K562 (cell line): ENCODE results near the gene ARHGAP31. TPM values are rescaled to one million over a fixed set of nuclear protein-coding genes. Genes with fewer than 3 reads are reported as not detected.

Experiments used
- ATAC-seq: fragments of 200-7000 bp; cut with Tn5 transposase; 3 replicates; pipeline ENCODE4 v1.9.1; 2020; ENCODE audit warnings: moderate library complexity
- BruUV-seq: library from RNA; stranded (reverse); fragments of 400-500 nt; replicated peaks from 2 replicates; lab custom pipeline; 2021; lab: Mats Ljungman, UMichigan
- CTCF ChIA-PET: fragments of 300-600 bp; formaldehyde crosslinking; extraction: SDS; loops from one replicate; lab custom pipeline; 2021; ENCODE audit warnings: low intra/inter-chr PET ratio; lab: Yijun Ruan, JAX
- POLR2A ChIA-PET: fragments of 300-600, 350-650 bp; sonication (Branson Sonifier 250); formaldehyde crosslinking; extraction: SDS; loops from one replicate; lab custom pipeline; 2021; ENCODE audit warnings: antibody characterized with exemption, inconsistent platforms; lab: Yijun Ruan, JAX
- DNase-seq, 4 experiments: peaks; one replicate each; pipeline versions ENCODE4 v3.0.0 to v3.0.0-alpha.2; 2011 to 2018; ENCODE audit warnings: low spot score in 3 of 4, mixed read lengths in 3 of 4; ENCODE audit errors: extremely low read depth in 1 of 4
- FAIRE-seq: peaks from 2 replicates; lab custom pipeline; 2011; peaks lifted over from hg19 to GRCh38; lab: Jason Lieb, UNC
- H2AFZ ChIP-seq: 2 replicates; pipeline ENCODE4 v1.6.0; 2011; ENCODE audit warnings: low read depth, low read length, control low read depth, inconsistent platforms
- H3K27ac ChIP-seq: fragments of 200-600 bp; 3 replicates; pipeline ENCODE4 v1.8.0; 2011; ENCODE audit warnings: low read depth, mild to moderate bottlenecking, control low read depth, inconsistent platforms, low read length, moderate library complexity, mixed read lengths; ENCODE audit errors: extremely low read depth
- H3K27me3 ChIP-seq, 2 experiments: fragments of 300-600 bp in 1 of 2; 2 replicates in 1 of 2; 3 replicates in 1 of 2; pipeline versions ENCODE4 v1.6.0 to v1.8.0; 2011; ENCODE audit warnings: inconsistent platforms in 2 of 2, low read length in 2 of 2, mild to moderate bottlenecking in 1 of 2, mixed read lengths in 1 of 2, moderate library complexity in 1 of 2; ENCODE audit not compliant: control insufficient read depth in 2 of 2, insufficient read depth in 2 of 2
- H3K36me3 ChIP-seq: fragments of 300-600 bp; 3 replicates; pipeline ENCODE4 v1.8.0; 2011; ENCODE audit warnings: mild to moderate bottlenecking, low read length, inconsistent platforms; ENCODE audit not compliant: control insufficient read depth, insufficient read depth
- H3K4me1 ChIP-seq, 2 experiments: fragments of 200-600 bp in 1 of 2; replicated peaks in 1 of 2; 2 replicates in 1 of 2; 3 replicates in 1 of 2; pipeline versions ENCODE4 v1.5.1 to v1.8.0; 2011; ENCODE audit warnings: inconsistent platforms in 2 of 2, low read length in 2 of 2, mild to moderate bottlenecking in 1 of 2, mixed read lengths in 1 of 2, moderate library complexity in 1 of 2; ENCODE audit not compliant: control insufficient read depth in 2 of 2, insufficient read depth in 2 of 2
- H3K4me2 ChIP-seq: 2 replicates; pipeline ENCODE4 v1.6.1; 2011; ENCODE audit warnings: low read length, control low read depth, inconsistent platforms, mixed read lengths; ENCODE audit not compliant: insufficient read depth
- H3K4me3 ChIP-seq: fragments of 200-600 bp; sonication (generic), shearing (Covaris generic); 2 replicates; pipeline ENCODE4 v1.5.1; 2016; ENCODE audit warnings: control low read depth, inconsistent platforms
- H3K79me2 ChIP-seq: fragments of 200-600 bp; 3 replicates; pipeline ENCODE4 v1.8.0; 2011; ENCODE audit warnings: low read length, inconsistent platforms; ENCODE audit not compliant: control insufficient read depth, insufficient read depth
- H3K9ac ChIP-seq, 2 experiments: 2 replicates each; pipeline versions ENCODE4 v1.6.0 to v1.6.1; 2011; ENCODE audit warnings: low read depth in 2 of 2, low read length in 2 of 2, control low read depth in 1 of 2, inconsistent platforms in 1 of 2, mild to moderate bottlenecking in 1 of 2, mixed read lengths in 1 of 2; ENCODE audit not compliant: insufficient read depth in 1 of 2
- H3K9me1 ChIP-seq: one replicate; pipeline ENCODE4 v1.6.0; 2011; ENCODE audit warnings: inconsistent platforms, mild to moderate bottlenecking, low read length, moderate library complexity; ENCODE audit not compliant: control insufficient read depth, insufficient read depth
- H3K9me3 ChIP-seq: replicated peaks from 2 replicates; pipeline ENCODE4 v1.5.1; 2011; ENCODE audit warnings: low read depth, low read length, inconsistent platforms; ENCODE audit not compliant: control insufficient read depth, insufficient read depth
- H4K20me1 ChIP-seq: replicated peaks from 2 replicates; pipeline ENCODE4 v1.6.1; 2011; ENCODE audit warnings: low read length, inconsistent platforms, mixed read lengths; ENCODE audit not compliant: control insufficient read depth, insufficient read depth
- ARHGAP35 ChIP-seq: fragments of 450-650 bp; IDR thresholded peaks from 2 replicates; pipeline ENCODE4 v1.6.1; 2018; ENCODE audit not compliant: partially characterized antibody
- ARID3A ChIP-seq: IDR thresholded peaks from 2 replicates; pipeline ENCODE4 v1.6.1; 2012; ENCODE audit warnings: low read depth, low read length, improper control_type of control experiment, borderline replicate concordance
- IRF1 ChIP-seq: sonication (generic); formaldehyde crosslinking; IDR thresholded peaks from 2 replicates; pipeline ENCODE4 v1.8.0; 2022; ENCODE audit warnings: missing genetic modification reagents, mild to moderate bottlenecking, borderline replicate concordance
- MCM5 ChIP-seq: fragments of 450-650 bp; IDR thresholded peaks from 2 replicates; pipeline ENCODE4 v1.6.1; 2016; ENCODE audit warnings: low read depth
- MXD1 ChIP-seq: fragments of 250-450 bp; sonication (Bioruptor Pico); IDR thresholded peaks from 2 replicates; pipeline ENCODE4 v1.8.0; 2021; ENCODE audit warnings: borderline replicate concordance, mild to moderate bottlenecking, moderate library complexity; ENCODE audit not compliant: poor library complexity, severe bottlenecking
- NCOA1 ChIP-seq: fragments of 450-650 bp; IDR thresholded peaks from 2 replicates; pipeline ENCODE4 v1.6.1; 2016; ENCODE audit warnings: low read depth
- NR1H2 ChIP-seq: sonication (generic); formaldehyde crosslinking; IDR thresholded peaks from 2 replicates; pipeline ENCODE4 v1.4.0; 2020; ENCODE audit warnings: mild to moderate bottlenecking, missing genetic modification reagents
- PRPF4 ChIP-seq: fragments of 200-400 bp; formaldehyde crosslinking; IDR thresholded peaks from one replicate; pipeline ENCODE4 v1.6.1; 2017; ENCODE audit warnings: low read length, low read depth, mild to moderate bottlenecking; ENCODE audit not compliant: insufficient read depth, poor library complexity, severe bottlenecking
- TOE1 ChIP-seq, 2 experiments: fragments of 450-650 bp in 1 of 2; sonication (generic) in 1 of 2; formaldehyde crosslinking in 1 of 2; IDR thresholded peaks; 2 replicates each; pipeline versions ENCODE4 v1.7.1 to v1.8.0; 2016 to 2022; ENCODE audit warnings: borderline replicate concordance in 2 of 2, mild to moderate bottlenecking in 2 of 2, antibody characterized with exemption in 1 of 2, inconsistent platforms in 1 of 2, low read depth in 1 of 2, missing genetic modification reagents in 1 of 2, moderate library complexity in 1 of 2
- ZBTB43 ChIP-seq: sonication (generic); formaldehyde crosslinking; IDR thresholded peaks from 2 replicates; pipeline ENCODE4 v1.8.0; 2023; ENCODE audit warnings: mild to moderate bottlenecking, missing genetic modification reagents
- ZNF766 ChIP-seq: fragments of 200-800 bp; sonication (Bioruptor generic); conservative IDR thresholded peaks from 2 replicates; pipeline ENCODE4 v1.6.1; 2016; ENCODE audit warnings: missing genetic modification characterization, missing compliant biosample characterization
- WGBS: fragments of 100-300 bp; shearing (Covaris generic); methylation state at CpG from one replicate; pipeline ENCODE4 v1.1.6; 2016; ENCODE audit warnings: low coverage, mixed read lengths; ENCODE audit not compliant: insufficient coverage; ENCODE audit errors: missing lambda C conversion rate; 5-methylcytosine and 5-hydroxymethylcytosine counted together
- in situ Hi-C: fragments of 300-500 bp; cut with MboI; formaldehyde crosslinking; loops from 4 replicates; pipeline ENCODE4 v1.15.0; 2018; ENCODE audit warnings: inconsistent platforms, mixed read lengths
- intact Hi-C: fragments of 100-400 bp; cut with micrococcal nuclease; formaldehyde crosslinking; loops from 2 replicates; pipeline ENCODE4 v1.14.2; 2022
- polyA plus RNA-seq, 8 experiments: library from polyadenylated mRNA; depleted of rRNA in 4 of 8; stranded (reverse) in 5 of 8; unstranded in 3 of 8; fragments of >200 nt; fragmentation: Nextera tagmentation in 2 of 8; fragmentation: Illumina TruSeq in 1 of 8; extraction: Ambion mirVana in 2 of 8; extraction: Trizol in 1 of 8; gene quantifications; 2 replicates each; pipeline versions ENCODE4 v1.2.1 to v1.2.3, GENCODE V29; 2011 to 2014; ENCODE audit warnings: inconsistent platforms in 1 of 8, missing spikeins in 1 of 8
- total RNA-seq, 7 experiments: library from RNA; depleted of rRNA in 6 of 7; stranded (reverse); fragments of >200 nt in 6 of 7; fragmentation: Illumina TruSeq in 2 of 7; extraction: Trizol in 2 of 7; gene quantifications; 2 replicates each; pipeline versions ENCODE4 v1.2.1 to v1.2.3, GENCODE V29; 2011 to 2021; ENCODE audit warnings: low replicate concordance in 1 of 7
- TF ChIP-seq, protein P1 (sequence below): sonication (generic); formaldehyde crosslinking; IDR thresholded peaks from 2 replicates; pipeline ENCODE4 v1.8.0; 2022; ENCODE audit warnings: missing genetic modification reagents, mild to moderate bottlenecking, borderline replicate concordance
- TF ChIP-seq, protein P2 (sequence below): fragments of 450-650 bp; formaldehyde crosslinking; IDR thresholded peaks from 2 replicates; pipeline ENCODE4 v1.4.0; 2020; ENCODE audit warnings: mild to moderate bottlenecking, moderate library complexity

The ARHGAP31 gene
- total and polyA plus RNA-seq, 9 of the 15 experiments (the other 6 are each of a cell fraction or from before 2014, with no cell fraction given): under 0.01 to 0.13 (median 0.06) TPM; not detected in 5

GRCh38 chr3:119336823-119337222, 42.6 kb downstream of the ARHGAP31 start:
- no peak for DNase-seq
- 53% methylated on average over 5 of the region's 5 CpGs for WGBS
- ATAC-seq: no peak
- Histone ChIP-seq H2AFZ (no peak overlapping the region), H3K9me1 (no peaks in the 10 kb centered on the region), H3K4me1 (peaks cover 0 to 4% of the 10 kb centered on the region in 2 experiments; a peak in 2 of 5 replicates), H3K27ac (no peak overlapping the region), H3K36me3 (no peaks in the 10 kb centered on the region), H3K27me3 (no peaks in the 10 kb centered on the region; a peak in 1 of 5 replicates), H3K79me2 (no peaks in the 10 kb centered on the region), H4K20me1 (no peaks in the 10 kb centered on the region), H3K9ac (no peak overlapping the region), H3K4me2 (no peak overlapping the region), H3K4me3 (no peak overlapping the region), H3K9me3 (peaks cover 2% of the 10 kb centered on the region; the same call in 1 of the 2 replicates)
- FAIRE-seq: no peak
- in situ Hi-C loops (no loop called here), intact Hi-C loops (no loop called here)
- POLR2A ChIA-PET: no interaction called here
- BruUV-seq: no TSS peak
- CTCF ChIA-PET: no interaction called here
- no peak for TF ChIP-seq ARID3A
- TF ChIP-seq, protein P1, sequence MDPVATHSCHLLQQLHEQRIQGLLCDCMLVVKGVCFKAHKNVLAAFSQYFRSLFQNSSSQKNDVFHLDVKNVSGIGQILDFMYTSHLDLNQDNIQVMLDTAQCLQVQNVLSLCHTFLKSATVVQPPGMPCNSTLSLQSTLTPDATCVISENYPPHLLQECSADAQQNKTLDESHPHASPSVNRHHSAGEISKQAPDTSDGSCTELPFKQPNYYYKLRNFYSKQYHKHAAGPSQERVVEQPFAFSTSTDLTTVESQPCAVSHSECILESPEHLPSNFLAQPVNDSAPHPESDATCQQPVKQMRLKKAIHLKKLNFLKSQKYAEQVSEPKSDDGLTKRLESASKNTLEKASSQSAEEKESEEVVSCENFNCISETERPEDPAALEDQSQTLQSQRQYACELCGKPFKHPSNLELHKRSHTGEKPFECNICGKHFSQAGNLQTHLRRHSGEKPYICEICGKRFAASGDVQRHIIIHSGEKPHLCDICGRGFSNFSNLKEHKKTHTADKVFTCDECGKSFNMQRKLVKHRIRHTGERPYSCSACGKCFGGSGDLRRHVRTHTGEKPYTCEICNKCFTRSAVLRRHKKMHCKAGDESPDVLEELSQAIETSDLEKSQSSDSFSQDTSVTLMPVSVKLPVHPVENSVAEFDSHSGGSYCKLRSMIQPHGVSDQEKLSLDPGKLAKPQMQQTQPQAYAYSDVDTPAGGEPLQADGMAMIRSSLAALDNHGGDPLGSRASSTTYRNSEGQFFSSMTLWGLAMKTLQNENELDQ: no peak
- no peak for TF ChIP-seq IRF1 (CRISPR knock-in tag)
- TF ChIP-seq, protein P2, sequence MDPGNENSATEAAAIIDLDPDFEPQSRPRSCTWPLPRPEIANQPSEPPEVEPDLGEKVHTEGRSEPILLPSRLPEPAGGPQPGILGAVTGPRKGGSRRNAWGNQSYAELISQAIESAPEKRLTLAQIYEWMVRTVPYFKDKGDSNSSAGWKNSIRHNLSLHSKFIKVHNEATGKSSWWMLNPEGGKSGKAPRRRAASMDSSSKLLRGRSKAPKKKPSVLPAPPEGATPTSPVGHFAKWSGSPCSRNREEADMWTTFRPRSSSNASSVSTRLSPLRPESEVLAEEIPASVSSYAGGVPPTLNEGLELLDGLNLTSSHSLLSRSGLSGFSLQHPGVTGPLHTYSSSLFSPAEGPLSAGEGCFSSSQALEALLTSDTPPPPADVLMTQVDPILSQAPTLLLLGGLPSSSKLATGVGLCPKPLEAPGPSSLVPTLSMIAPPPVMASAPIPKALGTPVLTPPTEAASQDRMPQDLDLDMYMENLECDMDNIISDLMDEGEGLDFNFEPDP (CRISPR knock-in tag): no peak
- TF ChIP-seq NR1H2 (CRISPR knock-in tag): no peak
- no peak for TF ChIP-seq MXD1 (CRISPR knock-in tag)
- no peak for TF ChIP-seq MCM5
- TF ChIP-seq ARHGAP35: no peak
- no peak for TF ChIP-seq ZBTB43 (CRISPR knock-in tag)
- no peak for TF ChIP-seq TOE1 (IDR thresholded peaks at IDR 0.05; ENCODE audit: borderline replicate concordance)
- no peak for TF ChIP-seq TOE1 (CRISPR knock-in tag; IDR thresholded peaks at IDR 0.05; ENCODE audit: borderline replicate concordance, low read depth)
- no peak for TF ChIP-seq PRPF4
- no peak for TF ChIP-seq NCOA1
- TF ChIP-seq ZNF766 (CRISPR knock-in tag): no peak
